K562 (cell line): ENCODE results near the gene TRIP10. TPM values are rescaled to one million over a fixed set of nuclear protein-coding genes. Genes with fewer than 3 reads are reported as not detected.

Source experiments
- ATF6 ChIP-seq: sonication (generic); formaldehyde crosslinking; IDR thresholded peaks from 2 replicates; pipeline ENCODE4 v1.4.0; 2020; ENCODE audit warnings: mild to moderate bottlenecking, missing genetic modification reagents
- CBX1 ChIP-seq: sonication (generic); IDR thresholded peaks from 2 replicates; pipeline ENCODE4 v1.6.1; 2016; ENCODE audit warnings: antibody characterized with exemption, low read depth, mild to moderate bottlenecking
- CREB1 ChIP-seq, 2 experiments: sonication (generic) in 1 of 2; formaldehyde crosslinking in 1 of 2; IDR thresholded peaks; 2 replicates each; pipeline versions ENCODE4 v1.6.1 to v1.8.0; 2012 to 2022; ENCODE audit warnings: inconsistent platforms in 1 of 2, mild to moderate bottlenecking in 1 of 2, missing genetic modification reagents in 1 of 2, moderate library complexity in 1 of 2
- E2F3 ChIP-seq: fragments of 250-450 bp; sonication (Bioruptor Pico); IDR thresholded peaks from 2 replicates; pipeline ENCODE4 v1.4.0; 2020; ENCODE audit warnings: mild to moderate bottlenecking
- EP400 ChIP-seq: fragments of 450-650 bp; IDR thresholded peaks from 2 replicates; pipeline ENCODE4 v1.6.1; 2017; ENCODE audit warnings: antibody characterized with exemption, mild to moderate bottlenecking, moderate library complexity
- GATAD2A ChIP-seq: fragments of 450-650 bp; IDR thresholded peaks from 2 replicates; pipeline ENCODE4 v1.6.1; 2017
- HSF4 ChIP-seq: fragments of 250-450 bp; sonication (Bioruptor Pico); IDR thresholded peaks from 2 replicates; pipeline ENCODE4 v2.1.2; 2022; ENCODE audit warnings: mild to moderate bottlenecking, moderate library complexity, borderline replicate concordance
- LEF1 ChIP-seq: fragments of 450-650 bp; IDR thresholded peaks from 2 replicates; pipeline ENCODE4 v1.6.1; 2016; ENCODE audit warnings: mild to moderate bottlenecking
- MAFG ChIP-seq: fragments of 450-650 bp; conservative IDR thresholded peaks from 2 replicates; pipeline ENCODE4 v1.6.1; 2016; ENCODE audit warnings: missing genetic modification characterization, missing compliant biosample characterization
- MCM7 ChIP-seq, 2 experiments: fragments of 450-650 bp; IDR thresholded peaks; 2 replicates each; pipeline ENCODE4 v1.6.1; 2016 to 2018
- MYBL2 ChIP-seq, 2 experiments: fragments of 450-650 bp in 1 of 2; sonication (generic) in 1 of 2; formaldehyde crosslinking in 1 of 2; IDR thresholded peaks; 2 replicates each; pipeline versions ENCODE4 v1.6.1 to v1.8.1; 2017 to 2022; ENCODE audit warnings: borderline replicate concordance in 1 of 2, inconsistent platforms in 1 of 2, low read depth in 1 of 2, mild to moderate bottlenecking in 1 of 2, missing genetic modification reagents in 1 of 2, moderate library complexity in 1 of 2
- MYC ChIP-seq, 2 experiments: fragments of 250-450 bp in 1 of 2; sonication (Bioruptor Pico) in 1 of 2; IDR thresholded peaks; 2 replicates each; pipeline versions ENCODE4 v1.5.1 to v1.6.1; 2012 to 2021; ENCODE audit warnings: low read depth in 2 of 2, borderline replicate concordance in 1 of 2, improper control_type of control experiment in 1 of 2, low read length in 1 of 2, mild to moderate bottlenecking in 1 of 2, moderate library complexity in 1 of 2
- NONO ChIP-seq, 2 experiments: fragments of 200-400 bp in 1 of 2; fragments of 450-650 bp in 1 of 2; formaldehyde crosslinking in 1 of 2; IDR thresholded peaks; 2 replicates each; pipeline ENCODE4 v1.6.1; 2017; ENCODE audit warnings: low read depth in 2 of 2, mild to moderate bottlenecking in 2 of 2, moderate library complexity in 2 of 2, low read length in 1 of 2
- NR2F6 ChIP-seq: fragments of 450-650 bp; formaldehyde crosslinking; IDR thresholded peaks from 2 replicates; pipeline ENCODE4 v1.4.0; 2020; ENCODE audit warnings: mild to moderate bottlenecking
- SMARCB1 ChIP-seq: IDR thresholded peaks from 2 replicates; pipeline ENCODE4 v1.6.1; 2011; ENCODE audit warnings: improper control_type of control experiment, low read depth; ENCODE audit not compliant: insufficient read length
- SRSF3 ChIP-seq: fragments of 200-400 bp; formaldehyde crosslinking; IDR thresholded peaks from 2 replicates; pipeline ENCODE4 v1.6.1; 2016; ENCODE audit warnings: mild to moderate bottlenecking, low read length, moderate library complexity; ENCODE audit not compliant: insufficient read depth
- ZNF224 ChIP-seq: sonication (generic); formaldehyde crosslinking; IDR thresholded peaks from 2 replicates; pipeline ENCODE4 v1.8.0; 2022; ENCODE audit warnings: mild to moderate bottlenecking, missing genetic modification reagents
- ZNF24 ChIP-seq: fragments of 450-650 bp; IDR thresholded peaks from 2 replicates; pipeline ENCODE4 v1.6.1; 2016
- ZNF311 ChIP-seq: fragments of 250-450 bp; sonication (Bioruptor Pico); IDR thresholded peaks from 2 replicates; pipeline ENCODE4 v1.4.0; 2020; ENCODE audit warnings: mild to moderate bottlenecking, moderate library complexity
- polyA plus RNA-seq, 8 experiments: library from polyadenylated mRNA; depleted of rRNA in 4 of 8; stranded (reverse) in 5 of 8; unstranded in 3 of 8; fragments of >200 nt; fragmentation: Nextera tagmentation in 2 of 8; fragmentation: Illumina TruSeq in 1 of 8; extraction: Ambion mirVana in 2 of 8; extraction: Trizol in 1 of 8; gene quantifications; 2 replicates each; pipeline versions ENCODE4 v1.2.1 to v1.2.3, GENCODE V29; 2011 to 2014; ENCODE audit warnings: inconsistent platforms in 1 of 8, missing spikeins in 1 of 8
- total RNA-seq, 7 experiments: library from RNA; depleted of rRNA in 6 of 7; stranded (reverse); fragments of >200 nt in 6 of 7; fragmentation: Illumina TruSeq in 2 of 7; extraction: Trizol in 2 of 7; gene quantifications; 2 replicates each; pipeline versions ENCODE4 v1.2.1 to v1.2.3, GENCODE V29; 2011 to 2021; ENCODE audit warnings: low replicate concordance in 1 of 7
- TF ChIP-seq, protein P1 (sequence below): fragments of 450-650 bp; IDR thresholded peaks from 2 replicates; pipeline ENCODE4 v1.6.1; 2016; ENCODE audit warnings: low read depth, mild to moderate bottlenecking, moderate library complexity
- TF ChIP-seq, protein P2 (sequence below), 3 experiments: fragments of 200-800 bp in 1 of 3; sonication (Bioruptor generic) in 1 of 3; sonication (generic) in 1 of 3; formaldehyde crosslinking in 1 of 3; IDR thresholded peaks; 2 replicates each; pipeline versions ENCODE4 v1.6.1 to v1.8.0; 2016 to 2022; ENCODE audit warnings: mild to moderate bottlenecking in 2 of 3, missing compliant biosample characterization in 2 of 3, missing genetic modification characterization in 2 of 3, missing genetic modification reagents in 1 of 3
- TF ChIP-seq, protein P3 (sequence below), 2 experiments: fragments of 250-450 bp in 1 of 2; fragments of 450-650 bp in 1 of 2; sonication (Bioruptor Pico) in 1 of 2; IDR thresholded peaks; 2 replicates each; pipeline versions ENCODE4 v1.6.1 to v1.8.0; 2016 to 2021; ENCODE audit warnings: mild to moderate bottlenecking in 2 of 2, moderate library complexity in 2 of 2, missing compliant biosample characterization in 1 of 2, missing genetic modification characterization in 1 of 2

The TRIP10 gene
- total and polyA plus RNA-seq, 9 of the 15 experiments (the other 6 are each of a cell fraction or from before 2014, with no cell fraction given), result 1.2 to 66.8 (median 36.1) TPM

GRCh38 chr19:6737873-6738786 lies 1.4 kb upstream of the TRIP10 start (continued):
- TF ChIP-seq HSF4 (CRISPR knock-in tag) (no peak), MCM7 (IDR thresholded peaks at IDR 0.05) (no peak), ZNF24 (no peak; the same call in 1 of the 2 replicates), CBX1 (no peak), MYC (IDR thresholded peaks at IDR 0.05; ENCODE audit: low read depth, low read length) (0 out of 2 replicates have a peak, but pooled peaks have one; percentile 20), MYC (CRISPR knock-in tag; IDR thresholded peaks at IDR 0.05; ENCODE audit: borderline replicate concordance, low read depth) (peak; percentile 77; the same call in 1 of the 2 replicates), ATF6 (CRISPR knock-in tag) (no peak), GATAD2A (0 out of 2 replicates have a peak, but pooled peaks have one; percentile 12), EP400 (0 out of 2 replicates have a peak, but pooled peaks have one; percentile 61), SMARCB1 (no peak), NONO (IDR thresholded peaks at IDR 0.05; ENCODE audit: low read depth in 2 of 2, low read length in 1 of 2) (no peak), SRSF3 (no peak), ZNF224 (no peak), E2F3 (CRISPR knock-in tag) (0 out of 2 replicates have a peak, but pooled peaks have one; percentile 20), NR2F6 (CRISPR knock-in tag) (0 out of 2 replicates have a peak, but pooled peaks have one; percentile 30), CREB1 (IDR thresholded peaks at IDR 0.05) (no peak), CREB1 (CRISPR knock-in tag; IDR thresholded peaks at IDR 0.05) (no peak), LEF1 (no peak), MAFG (tag) (no peak), MYBL2 (IDR thresholded peaks at IDR 0.05; ENCODE audit: low read depth) (no peak), MYBL2 (CRISPR knock-in tag; IDR thresholded peaks at IDR 0.05; ENCODE audit: borderline replicate concordance) (no peak), ZNF311 (CRISPR knock-in tag) (no peak)
- TF ChIP-seq, protein P1, sequence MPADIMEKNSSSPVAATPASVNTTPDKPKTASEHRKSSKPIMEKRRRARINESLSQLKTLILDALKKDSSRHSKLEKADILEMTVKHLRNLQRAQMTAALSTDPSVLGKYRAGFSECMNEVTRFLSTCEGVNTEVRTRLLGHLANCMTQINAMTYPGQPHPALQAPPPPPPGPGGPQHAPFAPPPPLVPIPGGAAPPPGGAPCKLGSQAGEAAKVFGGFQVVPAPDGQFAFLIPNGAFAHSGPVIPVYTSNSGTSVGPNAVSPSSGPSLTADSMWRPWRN, result no peak
- TF ChIP-seq, protein P2, sequence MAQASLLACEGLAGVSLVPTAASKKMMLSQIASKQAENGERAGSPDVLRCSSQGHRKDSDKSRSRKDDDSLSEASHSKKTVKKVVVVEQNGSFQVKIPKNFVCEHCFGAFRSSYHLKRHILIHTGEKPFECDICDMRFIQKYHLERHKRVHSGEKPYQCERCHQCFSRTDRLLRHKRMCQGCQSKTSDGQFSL (CRISPR knock-in tag; IDR thresholded peaks at IDR 0.05), result no peak
- TF ChIP-seq, protein P2 (tag; IDR thresholded peaks at IDR 0.05), result no peak
- TF ChIP-seq, protein P3, sequence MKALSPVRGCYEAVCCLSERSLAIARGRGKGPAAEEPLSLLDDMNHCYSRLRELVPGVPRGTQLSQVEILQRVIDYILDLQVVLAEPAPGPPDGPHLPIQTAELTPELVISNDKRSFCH (CRISPR knock-in tag; IDR thresholded peaks at IDR 0.05), result no peak
- TF ChIP-seq, protein P3 (tag; IDR thresholded peaks at IDR 0.05), result no peak; the same call in none of the 2 replicates
